GM12878 (cell line): ENCODE data around the gene WNK2. TPM values are rescaled to one million over a fixed set of nuclear protein-coding genes. Genes with fewer than 3 reads are reported as not detected.

ENCODE experiments used
- ATAC-seq: fragments of 200-7000 bp; cut with Tn5 transposase; 3 replicates; pipeline ENCODE4 v1.9.1; 2020; ENCODE audit warnings: mild to moderate bottlenecking, moderate library complexity
- BruUV-seq: library from RNA; stranded (reverse); fragments of 400-500 nt; replicated peaks from 2 replicates; lab custom pipeline; 2021; lab: Mats Ljungman, UMichigan
- CTCF ChIA-PET: fragments of 300-600 bp; sonication (Branson Sonifier 250); formaldehyde crosslinking; extraction: SDS; loops from one replicate; lab custom pipeline; 2021; ENCODE audit warnings: inconsistent platforms; lab: Yijun Ruan, JAX
- POLR2A ChIA-PET: fragments of 350-600 bp; formaldehyde crosslinking; extraction: SDS; loops from one replicate; lab custom pipeline; 2021; ENCODE audit warnings: inconsistent platforms; lab: Charles Lee
- RAD21 ChIA-PET: fragments of 300-600 bp; sonication (Branson Sonifier 250); formaldehyde crosslinking; loops from one replicate; lab custom pipeline; 2023; ENCODE audit warnings: antibody characterized with exemption; ENCODE audit not compliant: unreplicated experiment; lab: Charles Lee
- SMC1A ChIA-PET: fragments of 300-600 bp; sonication (Branson Sonifier 250); formaldehyde crosslinking; loops from one replicate; lab custom pipeline; 2023; ENCODE audit not compliant: unreplicated experiment, uncharacterized antibody; lab: Charles Lee
- DNase-seq: peaks from one replicate; pipeline ENCODE4 v3.0.0-alpha.2; 2011; ENCODE audit warnings: low read depth, low spot score
- FAIRE-seq: peaks from 3 replicates; lab custom pipeline; 2011; peaks lifted over from hg19 to GRCh38; lab: Jason Lieb, UNC
- H2AFZ ChIP-seq: 2 replicates; pipeline ENCODE4 v1.6.0; 2011; ENCODE audit warnings: low read depth, low read length, control low read depth; ENCODE audit not compliant: control insufficient read depth
- H3K27ac ChIP-seq: 2 replicates; pipeline ENCODE4 v1.5.1; 2011; ENCODE audit warnings: control low read depth; ENCODE audit not compliant: control insufficient read depth, insufficient read depth
- H3K27me3 ChIP-seq, 2 experiments: replicated peaks in 1 of 2; 2 replicates each; pipeline versions ENCODE4 v1.6.0 to v1.6.1; 2011; ENCODE audit warnings: low read length in 1 of 2; ENCODE audit not compliant: control insufficient read depth in 2 of 2, insufficient read depth in 2 of 2
- H3K36me3 ChIP-seq, 2 experiments: 2 replicates each; pipeline ENCODE4 v1.5.1; 2011; ENCODE audit warnings: low read length in 1 of 2; ENCODE audit not compliant: control insufficient read depth in 2 of 2, insufficient read depth in 2 of 2
- H3K4me1 ChIP-seq: 2 replicates; pipeline ENCODE4 v1.6.1; 2011; ENCODE audit warnings: mild to moderate bottlenecking, low read length, moderate library complexity, mixed read lengths; ENCODE audit not compliant: control insufficient read depth, insufficient read depth
- H3K4me2 ChIP-seq: 2 replicates; pipeline ENCODE4 v1.6.0; 2011; ENCODE audit warnings: control low read depth; ENCODE audit not compliant: control insufficient read depth, insufficient read depth
- H3K4me3 ChIP-seq: fragments of 200-600 bp; sonication (generic); 2 replicates; pipeline ENCODE4 v1.5.1; 2016
- H3K79me2 ChIP-seq: 2 replicates; pipeline ENCODE4 v1.6.0; 2011; ENCODE audit warnings: low read length; ENCODE audit not compliant: control insufficient read depth, insufficient read depth
- H3K9ac ChIP-seq: 2 replicates; pipeline ENCODE4 v1.8.0; 2011; ENCODE audit warnings: low read length, control low read depth, mixed read lengths; ENCODE audit not compliant: control insufficient read depth, insufficient read depth
- H3K9me3 ChIP-seq: replicated peaks from 3 replicates; pipeline ENCODE4 v1.5.1; 2011; ENCODE audit warnings: mild to moderate bottlenecking, low read length; ENCODE audit not compliant: control insufficient read depth, insufficient read depth
- H4K20me1 ChIP-seq: 2 replicates; pipeline ENCODE4 v1.6.0; 2011; ENCODE audit not compliant: control insufficient read depth, insufficient read depth
- ASH2L ChIP-seq: fragments of 300-600, 200-600 bp; sonication (generic); IDR thresholded peaks from 2 replicates; pipeline ENCODE4 v1.6.1; 2017; ENCODE audit warnings: low read depth, mild to moderate bottlenecking, borderline replicate concordance
- CEBPB ChIP-seq, 2 experiments: fragments of 150-350 bp in 1 of 2; IDR thresholded peaks; 2 replicates each; pipeline ENCODE4 v1.6.1; 2012 to 2014; ENCODE audit warnings: low read depth in 2 of 2, low read length in 2 of 2, borderline replicate concordance in 1 of 2, inconsistent platforms in 1 of 2
- CHD4 ChIP-seq: fragments of 200-600 bp; sonication (generic); IDR thresholded peaks from 2 replicates; pipeline ENCODE4 v1.6.1; 2016; ENCODE audit warnings: mild to moderate bottlenecking
- CREB1 ChIP-seq: IDR thresholded peaks from 2 replicates; pipeline ENCODE4 v1.6.1; 2012; ENCODE audit warnings: low read depth, mild to moderate bottlenecking, inconsistent platforms
- DPF2 ChIP-seq: fragments of 450-650 bp; IDR thresholded peaks from 2 replicates; pipeline ENCODE4 v1.6.1; 2017; ENCODE audit warnings: mild to moderate bottlenecking
- FOS ChIP-seq: IDR thresholded peaks from 3 replicates; pipeline ENCODE4 v1.6.1; 2011; ENCODE audit warnings: borderline replicate concordance; ENCODE audit not compliant: insufficient read length; ENCODE audit errors: extremely low read depth
- MYC ChIP-seq: IDR thresholded peaks from 2 replicates; pipeline ENCODE4 v1.6.1; 2011; ENCODE audit warnings: mild to moderate bottlenecking, low read length, moderate library complexity, inconsistent platforms; ENCODE audit not compliant: insufficient read depth, insufficient replicate concordance, insufficient read length, severe bottlenecking
- NFXL1 ChIP-seq: fragments of 450-650 bp; IDR thresholded peaks from 2 replicates; pipeline ENCODE4 v1.6.1; 2017; ENCODE audit warnings: antibody characterized with exemption, mild to moderate bottlenecking, borderline replicate concordance
- PAX5 ChIP-seq: IDR thresholded peaks from 2 replicates; pipeline ENCODE4 v1.6.1; 2011; ENCODE audit warnings: low read depth, low read length, borderline replicate concordance
- SMAD5 ChIP-seq: IDR thresholded peaks from 2 replicates; pipeline ENCODE4 v1.6.1; 2016; ENCODE audit warnings: antibody characterized with exemption, low read depth
- SMC3 ChIP-seq: IDR thresholded peaks from 2 replicates; pipeline ENCODE4 v1.6.1; 2011; ENCODE audit warnings: low read length, improper control_type of control experiment, borderline replicate concordance
- WGBS: methylation state at CpG from one replicate; pipeline ENCODE4 v1.1.6; 2016; ENCODE audit warnings: low lambda C conversion rate; ENCODE audit not compliant: insufficient replicate concordance, insufficient coverage; ENCODE audit errors: missing lambda C conversion rate; 5-methylcytosine and 5-hydroxymethylcytosine counted together
- in situ Hi-C: fragments of 300-500 bp; cut with MboI; formaldehyde crosslinking; loops from 9 replicates; pipeline ENCODE4 v1.14.3; 2018; ENCODE audit warnings: mixed read lengths
- intact Hi-C: fragments of 100-400 bp; cut with micrococcal nuclease; formaldehyde crosslinking; loops from one replicate; pipeline ENCODE4 v1.14.2; 2022; ENCODE audit not compliant: unreplicated experiment
- polyA plus RNA-seq, 11 experiments: library from polyadenylated mRNA; depleted of rRNA in 4 of 11; unstranded in 6 of 11; stranded (reverse) in 5 of 11; fragments of >200 nt; fragmentation: Nextera tagmentation in 4 of 11; fragmentation: Illumina TruSeq in 1 of 11; extraction: Ambion mirVana in 4 of 11; extraction: Trizol in 1 of 11; gene quantifications; 1 replicate in 1 of 11; 2 replicates in 10 of 11; pipeline versions ENCODE4 v1.2.1 to v1.2.3, GENCODE V29; 2011 to 2016; ENCODE audit warnings: inconsistent platforms in 2 of 11, missing spikeins in 2 of 11, low read depth in 1 of 11
- total RNA-seq, 4 experiments: library from RNA; depleted of rRNA in 3 of 4; stranded (reverse); fragments of >200 nt in 3 of 4; fragmentation: Illumina TruSeq in 1 of 4; extraction: Trizol in 1 of 4; gene quantifications; 2 replicates each; pipeline versions ENCODE4 v1.2.1 to v1.2.3, GENCODE V29; 2013 to 2021
- TF ChIP-seq, protein P1 (sequence below): fragments of 450-650 bp; IDR thresholded peaks from 2 replicates; pipeline ENCODE4 v1.6.1; 2017; ENCODE audit warnings: mild to moderate bottlenecking, low read depth, inconsistent platforms; ENCODE audit not compliant: poor library complexity, severe bottlenecking

The WNK2 gene
- total and polyA plus RNA-seq, 10 of the 15 experiments (the other 5 are each of a cell fraction or from before 2014, with no cell fraction given) = 0.15 TPM; not detected in 9

DNA sequence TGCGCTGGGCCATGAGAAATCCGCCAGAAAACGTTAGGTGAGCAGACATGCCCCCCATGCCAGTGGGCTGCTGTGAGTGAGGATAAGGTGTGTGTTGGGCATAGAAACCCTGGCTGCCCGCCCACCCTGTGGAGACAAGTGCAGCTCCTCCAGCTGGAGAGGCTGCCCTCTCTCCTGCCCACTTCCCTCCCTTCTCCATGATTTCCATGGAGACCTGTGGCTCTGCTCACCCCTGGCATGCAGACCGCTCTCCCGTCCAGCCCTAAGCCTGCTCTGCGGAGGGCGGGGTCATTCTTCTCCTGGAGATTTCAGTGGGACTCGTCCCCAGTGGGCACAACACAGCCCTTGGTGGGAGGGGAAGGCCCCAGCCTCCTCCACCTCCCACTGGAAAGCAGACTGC is 134.5 kb downstream of the WNK2 start:
- Histone ChIP-seq H3K36me3 (no peaks in the 10 kb centered on the region), H3K27ac (no peak overlapping the region), H4K20me1 (no peaks in the 10 kb centered on the region), H3K27me3 (peaks cover 0 to 3% of the 10 kb centered on the region in 2 experiments; a peak in 3 of 4 replicates), H3K4me3 (no peak overlapping the region), H3K9me3 (no peaks in the 10 kb centered on the region), H2AFZ (no peak overlapping the region), H3K9ac (no peak overlapping the region), H3K79me2 (no peaks in the 10 kb centered on the region), H3K4me1 (no peaks in the 10 kb centered on the region), H3K4me2 (no peak overlapping the region)
- FAIRE-seq (no peak), DNase-seq (no peak), ATAC-seq (no peak)
- TF ChIP-seq SMC3 (no peak), PAX5 (no peak), CHD4 (no peak)
- intact Hi-C loops = no loop called here
- in situ Hi-C loops = no loop called here
- SMC1A ChIA-PET = no interaction called here
- POLR2A ChIA-PET = no interaction called here
- WGBS = 37% methylated on average over 9 of the region's 9 CpGs
- no TSS peak for BruUV-seq
- CTCF ChIA-PET = no interaction called here
- RAD21 ChIA-PET = no interaction called here

DNA sequence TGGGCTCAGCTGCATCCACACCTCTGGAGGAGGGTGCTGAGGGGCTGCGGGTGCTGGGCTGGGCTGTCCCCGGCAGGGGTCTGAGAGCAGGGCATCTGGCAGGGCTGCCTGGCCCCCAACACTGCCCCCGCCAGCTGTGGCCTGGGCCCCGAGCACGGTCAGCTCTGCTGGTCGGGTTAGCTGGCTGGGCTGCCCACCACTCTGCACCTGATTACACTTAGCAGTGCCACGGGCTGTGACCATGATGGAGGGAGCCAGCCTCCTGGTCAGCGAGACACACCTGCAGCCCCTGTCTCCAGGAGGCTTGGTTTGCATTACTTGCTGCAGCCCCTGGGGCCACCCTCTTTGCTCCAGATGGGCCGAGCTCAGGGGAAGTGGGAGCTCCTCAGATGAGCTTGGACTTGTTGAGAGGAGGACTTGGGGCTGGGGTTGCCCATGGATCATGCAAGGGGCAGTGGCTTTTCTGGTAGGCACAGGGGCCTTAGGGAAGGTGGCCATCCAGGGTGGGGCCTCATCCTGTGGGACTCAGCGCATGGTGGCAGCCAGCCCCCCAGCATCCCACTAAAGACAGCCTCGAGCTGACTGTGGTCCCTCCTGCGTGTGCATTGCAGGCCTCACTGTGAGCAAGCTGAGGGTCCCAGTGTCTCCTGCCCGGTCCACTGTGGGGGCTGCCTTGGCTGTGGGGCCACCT is 135.5 kb downstream of the WNK2 start:
- BruUV-seq = no TSS peak
- CTCF ChIA-PET = no interaction called here
- TF ChIP-seq MYC (no peak), ASH2L (no peak), CREB1 (no peak), FOS (no peak), DPF2 (no peak), CEBPB (IDR thresholded peaks at IDR 0.05; ENCODE audit: borderline replicate concordance in 1 of 2, low read depth in 2 of 2, low read length in 2 of 2) (no peak), NFXL1 (no peak), SMAD5 (no peak)
- TF ChIP-seq, protein P1, sequence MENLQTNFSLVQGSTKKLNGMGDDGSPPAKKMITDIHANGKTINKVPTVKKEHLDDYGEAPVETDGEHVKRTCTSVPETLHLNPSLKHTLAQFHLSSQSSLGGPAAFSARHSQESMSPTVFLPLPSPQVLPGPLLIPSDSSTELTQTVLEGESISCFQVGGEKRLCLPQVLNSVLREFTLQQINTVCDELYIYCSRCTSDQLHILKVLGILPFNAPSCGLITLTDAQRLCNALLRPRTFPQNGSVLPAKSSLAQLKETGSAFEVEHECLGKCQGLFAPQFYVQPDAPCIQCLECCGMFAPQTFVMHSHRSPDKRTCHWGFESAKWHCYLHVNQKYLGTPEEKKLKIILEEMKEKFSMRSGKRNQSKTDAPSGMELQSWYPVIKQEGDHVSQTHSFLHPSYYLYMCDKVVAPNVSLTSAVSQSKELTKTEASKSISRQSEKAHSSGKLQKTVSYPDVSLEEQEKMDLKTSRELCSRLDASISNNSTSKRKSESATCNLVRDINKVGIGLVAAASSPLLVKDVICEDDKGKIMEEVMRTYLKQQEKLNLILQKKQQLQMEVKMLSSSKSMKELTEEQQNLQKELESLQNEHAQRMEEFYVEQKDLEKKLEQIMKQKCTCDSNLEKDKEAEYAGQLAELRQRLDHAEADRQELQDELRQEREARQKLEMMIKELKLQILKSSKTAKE = no peak

More for the DNA sequence above, 135.5 kb downstream of the WNK2 start:
- RAD21 ChIA-PET = no interaction called here
- POLR2A ChIA-PET = no interaction called here
- Histone ChIP-seq H3K36me3 (no peaks in the 10 kb centered on the region), H3K4me3 (no peak overlapping the region), H3K9ac (no peak overlapping the region), H3K4me1 (no peaks in the 10 kb centered on the region), H2AFZ (no peak overlapping the region), H3K27me3 (peaks cover 0 to 3% of the 10 kb centered on the region in 2 experiments; a peak in 3 of 4 replicates), H4K20me1 (no peaks in the 10 kb centered on the region), H3K4me2 (no peak overlapping the region), H3K27ac (no peak overlapping the region), H3K9me3 (no peaks in the 10 kb centered on the region), H3K79me2 (no peaks in the 10 kb centered on the region)
- SMC1A ChIA-PET = no interaction called here
- ATAC-seq (no peak), FAIRE-seq (no peak), DNase-seq (no peak)
- 26% methylated on average over 13 of the region's 13 CpGs for WGBS
- in situ Hi-C loops (no loop called here), intact Hi-C loops (no loop called here)
